OCI-LY7 (cell line): ENCODE measurements around the gene TRHDE.

Experiments
- CTCF ChIP-seq: fragments of 200-600 bp; sonication (generic); conservative IDR thresholded peaks from 2 replicates; pipeline ENCODE4 v1.5.1; 2014; ENCODE audit warnings: mild to moderate bottlenecking, antibody characterized with exemption, low read length, moderate library complexity, mixed read lengths
- EZH2phosphoT487 ChIP-seq: fragments of 200-600 bp; sonication (generic); IDR thresholded peaks from 2 replicates; pipeline ENCODE4 v1.6.1; 2018; ENCODE audit warnings: low read depth, borderline replicate concordance, mild to moderate bottlenecking, mixed run types, antibody characterized with exemption, low read length, moderate library complexity, mixed read lengths

GRCh38 chr12:72293701-72294100 is 21.5 kb downstream of the TRHDE start:
- TF ChIP-seq CTCF = no peak
- TF ChIP-seq EZH2phosphoT487 = no peak
